GM12878 (cell line): ENCODE data around the gene UFC1. TPM values are rescaled to one million over a fixed set of nuclear protein-coding genes. Genes with fewer than 3 reads are reported as not detected.

Source experiments
- CHD2 ChIP-seq: IDR thresholded peaks from 2 replicates; pipeline ENCODE4 v1.6.1; 2011; ENCODE audit warnings: low read depth, low read length, improper control_type of control experiment, borderline replicate concordance
- CREB1 ChIP-seq: IDR thresholded peaks from 2 replicates; pipeline ENCODE4 v1.6.1; 2012; ENCODE audit warnings: low read depth, mild to moderate bottlenecking, inconsistent platforms
- ETV6 ChIP-seq, 2 experiments: fragments of 450-650 bp in 1 of 2; IDR thresholded peaks in 1 of 2; conservative IDR thresholded peaks in 1 of 2; 2 replicates each; pipeline ENCODE4 v1.6.1; 2014; ENCODE audit warnings: antibody characterized with exemption in 1 of 2, borderline replicate concordance in 1 of 2, low read depth in 1 of 2, mild to moderate bottlenecking in 1 of 2, moderate library complexity in 1 of 2
- FOXM1 ChIP-seq: IDR thresholded peaks from 2 replicates; pipeline ENCODE4 v1.6.1; 2012; ENCODE audit warnings: low read depth, mild to moderate bottlenecking, inconsistent platforms, low read length, moderate library complexity
- GATAD2B ChIP-seq: fragments of 450-650 bp; conservative IDR thresholded peaks from 2 replicates; pipeline ENCODE4 v1.6.1; 2017; ENCODE audit warnings: low read depth, mild to moderate bottlenecking, moderate library complexity
- HCFC1 ChIP-seq: fragments of 150-350 bp; IDR thresholded peaks from 2 replicates; pipeline ENCODE4 v1.6.1; 2014; ENCODE audit warnings: low read length
- IKZF1 ChIP-seq: fragments of 450-650 bp; conservative IDR thresholded peaks from 2 replicates; pipeline ENCODE4 v1.6.1; 2017; ENCODE audit warnings: antibody characterized with exemption, mild to moderate bottlenecking
- JUND ChIP-seq: IDR thresholded peaks from 2 replicates; pipeline ENCODE4 v1.6.1; 2012; ENCODE audit warnings: low read depth, mild to moderate bottlenecking, low read length, improper control_type of control experiment, moderate library complexity
- MTA2 ChIP-seq: fragments of 450-650 bp; IDR thresholded peaks from 2 replicates; pipeline ENCODE4 v1.6.1; 2016; ENCODE audit warnings: low read depth, mild to moderate bottlenecking, moderate library complexity
- MXI1 ChIP-seq: fragments of 150-350 bp; IDR thresholded peaks from 2 replicates; pipeline ENCODE4 v1.6.1; 2011; ENCODE audit warnings: low read depth, mild to moderate bottlenecking, inconsistent platforms, low read length, improper control_type of control experiment
- MYB ChIP-seq: fragments of 150-350 bp; IDR thresholded peaks from 2 replicates; pipeline ENCODE4 v1.6.1; 2014; ENCODE audit warnings: mild to moderate bottlenecking, low read depth, low read length, borderline replicate concordance
- NBN ChIP-seq: fragments of 450-650 bp; IDR thresholded peaks from 2 replicates; pipeline ENCODE4 v1.6.1; 2016
- NFYB ChIP-seq: IDR thresholded peaks from 2 replicates; pipeline ENCODE4 v1.6.1; 2011; ENCODE audit warnings: low read depth, mild to moderate bottlenecking, low read length, improper control_type of control experiment, moderate library complexity; ENCODE audit not compliant: insufficient read depth
- POLR2AphosphoS2 ChIP-seq: IDR thresholded peaks from 2 replicates; pipeline ENCODE4 v1.6.1; 2011; ENCODE audit warnings: low read depth, mild to moderate bottlenecking, low read length, improper control_type of control experiment, moderate library complexity
- RAD51 ChIP-seq: fragments of 450-650 bp; IDR thresholded peaks from 2 replicates; pipeline ENCODE4 v1.6.1; 2016; ENCODE audit warnings: moderate library complexity, mild to moderate bottlenecking, inconsistent platforms
- RCOR1 ChIP-seq: conservative IDR thresholded peaks from 2 replicates; pipeline ENCODE4 v1.6.1; 2012; ENCODE audit warnings: low read depth, low read length, improper control_type of control experiment
- RFX5 ChIP-seq: IDR thresholded peaks from 2 replicates; pipeline ENCODE4 v1.6.1; 2011; ENCODE audit warnings: low read depth, low read length, improper control_type of control experiment
- RUNX3 ChIP-seq: IDR thresholded peaks from 2 replicates; pipeline ENCODE4 v1.6.1; 2012; ENCODE audit warnings: low read length, inconsistent platforms
- SIX5 ChIP-seq: IDR thresholded peaks from 2 replicates; pipeline ENCODE4 v1.6.1; 2011; ENCODE audit warnings: mild to moderate bottlenecking, low read depth, low read length, moderate library complexity; ENCODE audit not compliant: severe bottlenecking
- SMAD5 ChIP-seq: IDR thresholded peaks from 2 replicates; pipeline ENCODE4 v1.6.1; 2016; ENCODE audit warnings: antibody characterized with exemption, low read depth
- SUZ12 ChIP-seq: fragments of 200-600 bp; sonication (generic); IDR thresholded peaks from one replicate; pipeline ENCODE4 v1.6.1; 2018; ENCODE audit warnings: antibody characterized with exemption, mild to moderate bottlenecking; ENCODE audit not compliant: unreplicated experiment
- TARDBP ChIP-seq: IDR thresholded peaks from 2 replicates; pipeline ENCODE4 v1.6.1; 2016; ENCODE audit warnings: borderline replicate concordance
- TBL1XR1 ChIP-seq: IDR thresholded peaks from 2 replicates; pipeline ENCODE4 v1.6.1; 2012; ENCODE audit warnings: low read depth, low read length, improper control_type of control experiment
- ZNF24 ChIP-seq: fragments of 450-650 bp; IDR thresholded peaks from 2 replicates; pipeline ENCODE4 v1.6.1; 2017; ENCODE audit warnings: antibody characterized with exemption, mild to moderate bottlenecking
- polyA plus RNA-seq, 11 experiments: library from polyadenylated mRNA; depleted of rRNA in 4 of 11; unstranded in 6 of 11; stranded (reverse) in 5 of 11; fragments of >200 nt; fragmentation: Nextera tagmentation in 4 of 11; fragmentation: Illumina TruSeq in 1 of 11; extraction: Ambion mirVana in 4 of 11; extraction: Trizol in 1 of 11; gene quantifications; 1 replicate in 1 of 11; 2 replicates in 10 of 11; pipeline versions ENCODE4 v1.2.1 to v1.2.3, GENCODE V29; 2011 to 2016; ENCODE audit warnings: inconsistent platforms in 2 of 11, missing spikeins in 2 of 11, low read depth in 1 of 11
- total RNA-seq, 4 experiments: library from RNA; depleted of rRNA in 3 of 4; stranded (reverse); fragments of >200 nt in 3 of 4; fragmentation: Illumina TruSeq in 1 of 4; extraction: Trizol in 1 of 4; gene quantifications; 2 replicates each; pipeline versions ENCODE4 v1.2.1 to v1.2.3, GENCODE V29; 2013 to 2021
- TF ChIP-seq, protein P1 (sequence below): fragments of 450-650 bp; IDR thresholded peaks from 2 replicates; pipeline ENCODE4 v1.6.1; 2017; ENCODE audit warnings: mild to moderate bottlenecking, moderate library complexity
- TF ChIP-seq, protein P2 (sequence below): fragments of 450-650 bp; IDR thresholded peaks from 2 replicates; pipeline ENCODE4 v1.6.1; 2017; ENCODE audit warnings: low read depth, mild to moderate bottlenecking, moderate library complexity

Gene UFC1
- total and polyA plus RNA-seq, 10 of the 15 experiments (the other 5 are each of a cell fraction or from before 2014, with no cell fraction given) = 95.9 to 239 (median 151) TPM

DNA sequence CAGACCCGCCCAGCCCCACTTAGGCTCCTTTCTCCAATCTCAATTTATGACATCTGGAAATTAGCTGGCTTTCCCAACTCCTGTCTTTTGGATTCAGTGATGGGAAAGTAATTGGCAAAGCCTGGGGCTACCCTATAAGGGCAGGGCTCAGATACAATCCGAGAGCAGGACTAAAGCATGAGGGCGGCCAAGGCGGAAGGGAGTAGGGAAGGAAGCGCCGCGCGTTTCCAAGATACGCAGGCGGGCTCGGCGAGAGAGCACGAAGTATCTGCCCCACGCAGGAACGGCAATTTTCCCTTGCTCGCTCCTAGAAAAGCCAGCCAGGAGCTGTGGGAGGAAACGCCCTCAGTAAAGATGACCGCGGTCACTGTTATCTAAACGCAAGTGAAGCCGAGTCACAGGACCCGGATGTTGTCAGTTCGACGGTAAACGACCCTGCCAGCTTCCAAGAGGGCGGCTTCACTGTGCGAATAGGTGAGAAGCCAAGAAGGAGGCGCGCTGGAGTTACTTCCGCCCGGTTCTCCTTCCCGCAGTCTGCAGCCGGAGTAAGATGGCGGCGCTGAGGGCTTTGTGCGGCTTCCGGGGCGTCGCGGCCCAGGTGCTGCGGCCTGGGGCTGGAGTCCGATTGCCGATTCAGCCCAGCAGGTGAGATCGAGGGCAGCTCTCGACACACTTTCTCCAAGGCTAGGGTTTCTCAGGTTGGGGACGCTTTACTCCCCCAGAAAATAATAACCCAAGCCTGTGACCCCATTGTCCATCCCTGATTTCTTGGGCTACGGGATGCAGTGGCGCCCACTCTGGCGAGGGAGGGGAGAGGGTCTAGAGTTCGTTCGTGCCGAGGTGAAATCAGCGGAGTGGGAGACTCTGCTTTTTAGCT is 48.3 kb downstream of the UFC1 start, which contains the start of gene NDUFS2 (continued):
- peak; percentile 95 for TF ChIP-seq HCFC1
- TF ChIP-seq RCOR1 = 0 out of 2 replicates have a peak, but pooled peaks have one; percentile 55
- TF ChIP-seq IKZF1 = peak; percentile 98
- TF ChIP-seq ETV6 (conservative IDR thresholded peaks at IDR 0.05 in 1 of 2, IDR thresholded peaks at IDR 0.05 in 1 of 2; ENCODE audit: borderline replicate concordance in 1 of 2, low read depth in 1 of 2) = no peak
- no peak for TF ChIP-seq NFYB
- TF ChIP-seq, protein P1, sequence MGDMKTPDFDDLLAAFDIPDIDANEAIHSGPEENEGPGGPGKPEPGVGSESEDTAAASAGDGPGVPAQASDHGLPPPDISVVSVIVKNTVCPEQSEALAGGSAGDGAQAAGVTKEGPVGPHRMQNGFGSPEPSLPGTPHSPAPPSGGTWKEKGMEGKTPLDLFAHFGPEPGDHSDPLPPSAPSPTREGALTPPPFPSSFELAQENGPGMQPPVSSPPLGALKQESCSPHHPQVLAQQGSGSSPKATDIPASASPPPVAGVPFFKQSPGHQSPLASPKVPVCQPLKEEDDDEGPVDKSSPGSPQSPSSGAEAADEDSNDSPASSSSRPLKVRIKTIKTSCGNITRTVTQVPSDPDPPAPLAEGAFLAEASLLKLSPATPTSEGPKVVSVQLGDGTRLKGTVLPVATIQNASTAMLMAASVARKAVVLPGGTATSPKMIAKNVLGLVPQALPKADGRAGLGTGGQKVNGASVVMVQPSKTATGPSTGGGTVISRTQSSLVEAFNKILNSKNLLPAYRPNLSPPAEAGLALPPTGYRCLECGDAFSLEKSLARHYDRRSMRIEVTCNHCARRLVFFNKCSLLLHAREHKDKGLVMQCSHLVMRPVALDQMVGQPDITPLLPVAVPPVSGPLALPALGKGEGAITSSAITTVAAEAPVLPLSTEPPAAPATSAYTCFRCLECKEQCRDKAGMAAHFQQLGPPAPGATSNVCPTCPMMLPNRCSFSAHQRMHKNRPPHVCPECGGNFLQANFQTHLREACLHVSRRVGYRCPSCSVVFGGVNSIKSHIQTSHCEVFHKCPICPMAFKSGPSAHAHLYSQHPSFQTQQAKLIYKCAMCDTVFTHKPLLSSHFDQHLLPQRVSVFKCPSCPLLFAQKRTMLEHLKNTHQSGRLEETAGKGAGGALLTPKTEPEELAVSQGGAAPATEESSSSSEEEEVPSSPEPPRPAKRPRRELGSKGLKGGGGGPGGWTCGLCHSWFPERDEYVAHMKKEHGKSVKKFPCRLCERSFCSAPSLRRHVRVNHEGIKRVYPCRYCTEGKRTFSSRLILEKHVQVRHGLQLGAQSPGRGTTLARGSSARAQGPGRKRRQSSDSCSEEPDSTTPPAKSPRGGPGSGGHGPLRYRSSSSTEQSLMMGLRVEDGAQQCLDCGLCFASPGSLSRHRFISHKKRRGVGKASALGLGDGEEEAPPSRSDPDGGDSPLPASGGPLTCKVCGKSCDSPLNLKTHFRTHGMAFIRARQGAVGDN = peak; percentile 84
- peak; percentile 37; the same call in 1 of the 2 replicates for TF ChIP-seq RAD51
- TF ChIP-seq RFX5 = 0 out of 2 replicates have a peak, but pooled peaks have one; percentile 32
- TF ChIP-seq, protein P2, sequence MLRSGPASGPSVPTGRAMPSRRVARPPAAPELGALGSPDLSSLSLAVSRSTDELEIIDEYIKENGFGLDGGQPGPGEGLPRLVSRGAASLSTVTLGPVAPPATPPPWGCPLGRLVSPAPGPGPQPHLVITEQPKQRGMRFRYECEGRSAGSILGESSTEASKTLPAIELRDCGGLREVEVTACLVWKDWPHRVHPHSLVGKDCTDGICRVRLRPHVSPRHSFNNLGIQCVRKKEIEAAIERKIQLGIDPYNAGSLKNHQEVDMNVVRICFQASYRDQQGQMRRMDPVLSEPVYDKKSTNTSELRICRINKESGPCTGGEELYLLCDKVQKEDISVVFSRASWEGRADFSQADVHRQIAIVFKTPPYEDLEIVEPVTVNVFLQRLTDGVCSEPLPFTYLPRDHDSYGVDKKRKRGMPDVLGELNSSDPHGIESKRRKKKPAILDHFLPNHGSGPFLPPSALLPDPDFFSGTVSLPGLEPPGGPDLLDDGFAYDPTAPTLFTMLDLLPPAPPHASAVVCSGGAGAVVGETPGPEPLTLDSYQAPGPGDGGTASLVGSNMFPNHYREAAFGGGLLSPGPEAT = peak; percentile 70; the same call in 1 of the 2 replicates
- TF ChIP-seq FOXM1 = no peak
- TF ChIP-seq JUND = no peak
- TF ChIP-seq MXI1 = peak; percentile 53; the same call in 1 of the 2 replicates
- TF ChIP-seq ZNF24 = no peak
- TF ChIP-seq POLR2AphosphoS2 = 0 out of 2 replicates have a peak, but pooled peaks have one; percentile 54
- no peak; the same call in 1 of the 2 replicates for TF ChIP-seq TBL1XR1
- TF ChIP-seq RUNX3 = peak; percentile 58
- TF ChIP-seq MYB = 0 out of 2 replicates have a peak, but pooled peaks have one; percentile 26
- no peak for TF ChIP-seq SUZ12
- TF ChIP-seq CREB1 = peak; percentile 96
- no peak; the same call in 1 of the 2 replicates for TF ChIP-seq CHD2
- TF ChIP-seq MTA2 = peak; percentile 58
- 0 out of 2 replicates have a peak, but pooled peaks have one; percentile 62 for TF ChIP-seq GATAD2B
- peak; percentile 95 for TF ChIP-seq SIX5
- peak; percentile 88 for TF ChIP-seq TARDBP
- 0 out of 2 replicates have a peak, but pooled peaks have one; percentile 63 for TF ChIP-seq NBN
- peak; percentile 91 for TF ChIP-seq SMAD5
